SKM-1 treated with dmso at 0.1 percent for 144 hours (cell line): ENCODE measurements around the gene VEGFB.
A peak's percentile ranks its signal among the peaks of the same experiment; 100 is the strongest.

Experiments
- DNase-seq: peaks from one replicate; lab custom pipeline; 2025; ENCODE audit not compliant: unreplicated experiment; lab: John Stamatoyannopoulos, UW

The VEGFB gene

GRCh38 chr11:64258946-64259532 is 24.7 kb downstream of the VEGFB start:
- no peak for DNase-seq

GRCh38 chr11:64259533-64260067 is 25.2 kb downstream of the VEGFB start:
- DNase-seq = no peak

GRCh38 chr11:64260147-64260708 is 25.8 kb downstream of the VEGFB start:
- no peak for DNase-seq

- no peak for DNase-seq
Measured at GRCh38 chr11:64261556-64262080, 27.2 kb downstream of the VEGFB start.

- DNase-seq = no peak
Measured at GRCh38 chr11:64262271-64263002, 28.1 kb downstream of the VEGFB start.

GRCh38 chr11:64263021-64263946 is 28.9 kb downstream of the VEGFB start:
- no peak for DNase-seq

- no peak for DNase-seq
Measured at GRCh38 chr11:64263947-64264317, 29.5 kb downstream of the VEGFB start.

GRCh38 chr11:64264371-64264852 is 30.0 kb downstream of the VEGFB start:
- no peak for DNase-seq

- no peak for DNase-seq
Measured at GRCh38 chr11:64265176-64266160, 31.1 kb downstream of the VEGFB start.

- DNase-seq = no peak
Measured at GRCh38 chr11:64266339-64266738, 32.0 kb downstream of the VEGFB start.

- no peak for DNase-seq
Measured at GRCh38 chr11:64267207-64267945, 33.0 kb downstream of the VEGFB start.

GRCh38 chr11:64268025-64268892 is 33.9 kb downstream of the VEGFB start:
- no peak for DNase-seq

GRCh38 chr11:64268893-64269539 is 34.6 kb downstream of the VEGFB start:
- DNase-seq = peak; percentile 72

GRCh38 chr11:64269540-64270220 is 35.3 kb downstream of the VEGFB start:
- peak; percentile 99 for DNase-seq

- DNase-seq = no peak
Measured at GRCh38 chr11:64275031-64275800, 40.8 kb downstream of the VEGFB start.

GRCh38 chr11:64275841-64276240 is 41.5 kb downstream of the VEGFB start:
- no peak for DNase-seq
